LNCAP (cell line): Measurements from ENCODE around the gene C8A.

Source experiments
- CTCF ChIP-seq: fragments of 450-650 bp; IDR thresholded peaks from 2 replicates; pipeline ENCODE4 v1.5.1; 2017; ENCODE audit warnings: mild to moderate bottlenecking

Gene C8A

GRCh38 chr1:56904663-56905397 is 50.2 kb downstream of the C8A start:
- TF ChIP-seq CTCF: no peak

GRCh38 chr1:56905667-56906066 is 51.1 kb downstream of the C8A start:
- TF ChIP-seq CTCF: no peak

GRCh38 chr1:56908619-56909221 is 54.1 kb downstream of the C8A start:
- no peak for TF ChIP-seq CTCF

- TF ChIP-seq CTCF: no peak
These were observed 55.9 kb downstream of the C8A start for GRCh38 chr1:56910441-56910985.

GRCh38 chr1:56911098-56911938 is 56.7 kb downstream of the C8A start:
- no peak for TF ChIP-seq CTCF

- TF ChIP-seq CTCF: no peak
These were observed 57.7 kb downstream of the C8A start for GRCh38 chr1:56912325-56912724.

- TF ChIP-seq CTCF: no peak
These were observed 61.4 kb downstream of the C8A start for GRCh38 chr1:56915960-56916359.
